NCI-H1694 treated with DMSO at 0.1 percent for 48 hours (cell line): Measurements from ENCODE around the gene SLC38A10.

Experiments
- DNase-seq: peaks from one replicate; lab custom pipeline; 2025; lab: John Stamatoyannopoulos, UW

Gene SLC38A10

GRCh38 chr17:81239714-81240555, 55.2 kb downstream of the SLC38A10 start:
- DNase-seq, result no peak

- DNase-seq, result peak; percentile 99
These were observed 56.0 kb downstream of the SLC38A10 start, which contains the start of the genes NDUFAF8 and TEPSIN for GRCh38 chr17:81238815-81239713. Gene NDUFAF8 (plus strand): TSS chr17:81239318. CDS start chr17:81239364, 46 bp downstream. Gene TEPSIN (minus strand): TSS chr17:81239055. CDS start chr17:81239033, 22 bp downstream.

GRCh38 chr17:81238490-81238814, 56.7 kb downstream of the SLC38A10 start:
- no peak for DNase-seq

- DNase-seq, result no peak
These were observed 57.3 kb downstream of the SLC38A10 start for GRCh38 chr17:81237591-81238489.

- DNase-seq, result no peak
These were observed 58.3 kb downstream of the SLC38A10 start for GRCh38 chr17:81236784-81237183.

GRCh38 chr17:81235822-81236740, 59.0 kb downstream of the SLC38A10 start:
- DNase-seq, result no peak

- no peak for DNase-seq
These were observed 59.9 kb downstream of the SLC38A10 start for GRCh38 chr17:81234940-81235821.

GRCh38 chr17:81234506-81234855, 60.6 kb downstream of the SLC38A10 start:
- no peak for DNase-seq

GRCh38 chr17:81233811-81234505, 61.1 kb downstream of the SLC38A10 start:
- DNase-seq, result no peak

GRCh38 chr17:81233316-81233715, 61.8 kb downstream of the SLC38A10 start:
- DNase-seq, result no peak

- no peak for DNase-seq
These were observed 62.4 kb downstream of the SLC38A10 start for GRCh38 chr17:81232616-81233241.

GRCh38 chr17:81231766-81232581, 63.1 kb downstream of the SLC38A10 start:
- no peak for DNase-seq

- DNase-seq, result no peak
These were observed 63.9 kb downstream of the SLC38A10 start for GRCh38 chr17:81231121-81231645.

- no peak for DNase-seq
These were observed 64.9 kb downstream of the SLC38A10 start for GRCh38 chr17:81230043-81230820.

GRCh38 chr17:81229666-81229920, 65.5 kb downstream of the SLC38A10 start:
- no peak for DNase-seq

- no peak for DNase-seq
These were observed 66.1 kb downstream of the SLC38A10 start for GRCh38 chr17:81228834-81229665.
